ENCODE data around the gene ABLIM1. TPM values are rescaled to one million over a fixed set of nuclear protein-coding genes. Genes with fewer than 3 reads are reported as not detected.
A peak's percentile ranks its signal among the peaks of the same experiment; 100 is the strongest.

The ABLIM1 gene
- total RNA-seq, 1 donor from 2014 or later: 39.8 TPM

DNA sequence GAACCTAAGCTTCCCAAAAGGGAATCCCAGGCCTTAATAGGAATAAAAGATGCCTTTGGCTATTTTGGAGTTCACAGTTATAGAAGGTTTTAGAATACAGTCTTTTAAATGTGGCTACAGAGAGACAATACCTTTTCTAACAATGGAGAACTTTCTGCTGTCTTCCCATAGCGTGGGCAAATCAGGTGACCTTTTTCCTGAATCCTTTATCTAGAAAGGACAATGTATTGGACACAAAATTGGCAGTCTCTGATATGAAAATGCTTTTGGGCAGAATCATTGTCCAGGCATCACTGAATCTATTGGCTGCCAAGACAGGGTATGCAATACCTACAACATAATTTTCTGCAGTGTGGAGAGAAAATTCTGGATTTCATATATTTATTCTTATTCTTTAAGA lies 7.8 kb upstream of the ABLIM1 start:
- Histone ChIP-seq H4K20me1 (ENCODE audit: low read depth) (no peaks in the 10 kb centered on the region), H3K27me3 (no peaks in the 10 kb centered on the region), H3K79me2 (ENCODE audit: low read depth) (no peaks in the 10 kb centered on the region), H3K36me3 (no peaks in the 10 kb centered on the region), H3K9me3 (ENCODE audit: low read depth) (peaks cover 7% of the 10 kb centered on the region), H2AFZ (replicated peaks) (no peak overlapping the region), H3K4me2 (no peak overlapping the region), H3K9ac (no peak overlapping the region), H3K4me3 (no peak overlapping the region), H3K27ac (no peak overlapping the region), H3F3A (ENCODE audit: low read depth) (no peaks in the 10 kb centered on the region), H3K4me1 (peaks cover 29% of the 10 kb centered on the region)
- Mint-ChIP-seq H3K27ac (no peak overlapping the region), H3K4me1 (peaks cover 26% of the 10 kb centered on the region), H3K9me3 (peaks cover 7% of the 10 kb centered on the region), H3K4me3 (no peak overlapping the region), H3K36me3 (no peaks in the 10 kb centered on the region), H3K27me3 (ENCODE audit: insufficient read depth, low read depth) (peaks cover 4% of the 10 kb centered on the region)
- TF ChIP-seq EZH2 (IDR thresholded peaks at IDR 0.05) (no peak), EZH2phosphoT487 (IDR thresholded peaks at IDR 0.05) (no peak)
- TF ChIP-seq, protein P1, sequence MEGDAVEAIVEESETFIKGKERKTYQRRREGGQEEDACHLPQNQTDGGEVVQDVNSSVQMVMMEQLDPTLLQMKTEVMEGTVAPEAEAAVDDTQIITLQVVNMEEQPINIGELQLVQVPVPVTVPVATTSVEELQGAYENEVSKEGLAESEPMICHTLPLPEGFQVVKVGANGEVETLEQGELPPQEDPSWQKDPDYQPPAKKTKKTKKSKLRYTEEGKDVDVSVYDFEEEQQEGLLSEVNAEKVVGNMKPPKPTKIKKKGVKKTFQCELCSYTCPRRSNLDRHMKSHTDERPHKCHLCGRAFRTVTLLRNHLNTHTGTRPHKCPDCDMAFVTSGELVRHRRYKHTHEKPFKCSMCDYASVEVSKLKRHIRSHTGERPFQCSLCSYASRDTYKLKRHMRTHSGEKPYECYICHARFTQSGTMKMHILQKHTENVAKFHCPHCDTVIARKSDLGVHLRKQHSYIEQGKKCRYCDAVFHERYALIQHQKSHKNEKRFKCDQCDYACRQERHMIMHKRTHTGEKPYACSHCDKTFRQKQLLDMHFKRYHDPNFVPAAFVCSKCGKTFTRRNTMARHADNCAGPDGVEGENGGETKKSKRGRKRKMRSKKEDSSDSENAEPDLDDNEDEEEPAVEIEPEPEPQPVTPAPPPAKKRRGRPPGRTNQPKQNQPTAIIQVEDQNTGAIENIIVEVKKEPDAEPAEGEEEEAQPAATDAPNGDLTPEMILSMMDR (IDR thresholded peaks at IDR 0.05): no peak
- no peak for DNase-seq (ENCODE audit: low spot score)

DNA sequence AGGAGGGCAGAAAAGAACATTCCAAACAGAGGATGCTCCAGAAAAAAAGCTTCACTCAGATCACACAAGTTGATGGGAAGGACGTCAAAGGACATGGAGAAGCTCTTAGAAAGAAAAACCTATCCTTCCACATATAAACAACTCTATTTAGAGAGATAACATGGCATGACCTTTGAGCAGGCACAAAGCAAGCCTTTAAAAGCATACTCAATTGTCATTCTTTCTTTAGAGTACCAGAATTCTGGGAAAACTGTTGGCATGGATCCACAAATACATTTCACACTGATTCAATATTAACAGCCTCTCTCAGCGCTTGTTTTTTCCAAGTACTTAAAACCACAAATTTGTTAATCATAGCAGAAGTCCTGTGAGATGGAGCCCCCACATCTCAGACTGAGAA lies 7.3 kb upstream of the ABLIM1 start:
- peaks cover 29% of the 10 kb centered on the region for H3K4me1 ChIP-seq
- H3K9me3 ChIP-seq (ENCODE audit: low read depth): peaks cover 7% of the 10 kb centered on the region
- H3K36me3 Mint-ChIP-seq: no peaks in the 10 kb centered on the region
- TF ChIP-seq EZH2phosphoT487 (IDR thresholded peaks at IDR 0.05): no peak
- no peak for TF ChIP-seq EZH2 (IDR thresholded peaks at IDR 0.05)
- TF ChIP-seq, protein P1 (IDR thresholded peaks at IDR 0.05): no peak
- H3F3A ChIP-seq (ENCODE audit: low read depth): no peaks in the 10 kb centered on the region
- no peak overlapping the region for H3K9ac ChIP-seq
- H4K20me1 ChIP-seq (ENCODE audit: low read depth): no peaks in the 10 kb centered on the region
- no peak overlapping the region for H3K27ac ChIP-seq
- H3K27me3 ChIP-seq: no peaks in the 10 kb centered on the region
- H3K36me3 ChIP-seq: no peaks in the 10 kb centered on the region
- no peak overlapping the region for H2AFZ ChIP-seq (replicated peaks)
- H3K27ac Mint-ChIP-seq: no peak overlapping the region
- no peak overlapping the region for H3K4me2 ChIP-seq
- H3K4me1 Mint-ChIP-seq: peaks cover 26% of the 10 kb centered on the region
- peaks cover 7% of the 10 kb centered on the region for H3K9me3 Mint-ChIP-seq
- H3K4me3 ChIP-seq: no peak overlapping the region
- H3K4me3 Mint-ChIP-seq: no peak overlapping the region
- no peaks in the 10 kb centered on the region for H3K79me2 ChIP-seq (ENCODE audit: low read depth)
- no peak for DNase-seq (ENCODE audit: low spot score)
- H3K27me3 Mint-ChIP-seq (ENCODE audit: insufficient read depth, low read depth): peaks cover 1% of the 10 kb centered on the region

DNA sequence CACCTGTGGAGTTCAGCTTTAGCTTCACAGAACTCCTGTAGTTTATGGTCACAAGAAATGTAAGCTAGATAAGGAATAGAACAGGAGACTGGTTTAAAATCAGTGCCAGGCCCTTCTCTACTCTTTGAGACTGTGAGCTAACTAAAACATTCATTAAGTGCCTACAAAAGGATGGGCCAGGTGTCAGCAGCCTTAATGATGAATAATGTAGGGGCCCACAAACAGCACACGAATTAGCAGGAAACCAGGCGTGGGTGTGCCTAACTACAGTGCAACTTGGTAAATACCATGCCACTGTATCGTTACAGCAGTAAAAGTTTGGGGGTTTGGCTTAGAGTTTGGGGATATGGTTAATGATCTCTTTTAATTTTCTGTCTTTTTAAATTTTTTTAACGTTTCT lies 6.1 kb upstream of the ABLIM1 start:
- peak overlapping the region; percentile 12 for H3K4me2 ChIP-seq
- no peaks in the 10 kb centered on the region for H3K79me2 ChIP-seq (ENCODE audit: low read depth)
- H3K4me3 Mint-ChIP-seq: no peak overlapping the region
- H3F3A ChIP-seq (ENCODE audit: low read depth): no peaks in the 10 kb centered on the region
- H3K9me3 ChIP-seq (ENCODE audit: low read depth): peaks cover 7% of the 10 kb centered on the region
- DNase-seq (ENCODE audit: low spot score): no peak
- TF ChIP-seq, protein P1 (IDR thresholded peaks at IDR 0.05): no peak
- TF ChIP-seq EZH2phosphoT487 (IDR thresholded peaks at IDR 0.05): no peak
- TF ChIP-seq EZH2 (IDR thresholded peaks at IDR 0.05): no peak
- H3K4me1 Mint-ChIP-seq: peaks cover 26% of the 10 kb centered on the region
- H3K36me3 Mint-ChIP-seq: no peaks in the 10 kb centered on the region
- H3K27me3 ChIP-seq: no peaks in the 10 kb centered on the region
- H3K9me3 Mint-ChIP-seq: peaks cover 7% of the 10 kb centered on the region
- H3K36me3 ChIP-seq: no peaks in the 10 kb centered on the region
- H3K27ac Mint-ChIP-seq: no peak overlapping the region
- H4K20me1 ChIP-seq (ENCODE audit: low read depth): no peaks in the 10 kb centered on the region
- no peak overlapping the region for H2AFZ ChIP-seq (replicated peaks)
- no peak overlapping the region for H3K27ac ChIP-seq
- no peak overlapping the region for H3K9ac ChIP-seq
- H3K4me1 ChIP-seq: peaks cover 29% of the 10 kb centered on the region
- H3K4me3 ChIP-seq: no peak overlapping the region
- H3K27me3 Mint-ChIP-seq (ENCODE audit: insufficient read depth, low read depth): no peaks in the 10 kb centered on the region

Data from neural progenitor cell (in vitro differentiated cells).